Mucosa of rectum (tissue), 2 donors: ENCODE data around the gene PTP4A1.

Experiments used
- H3K27ac ChIP-seq, 2 donors: one replicate each; pipeline ENCODE4 v1.7.0; 2013; ENCODE audit warnings: inconsistent platforms in 2 of 2, low read depth in 2 of 2, low read length in 2 of 2
- H3K27me3 ChIP-seq, 2 donors: one replicate each; pipeline ENCODE4 v1.7.0; 2013; ENCODE audit warnings: low read length in 2 of 2; ENCODE audit not compliant: control insufficient read depth in 2 of 2, insufficient read depth in 2 of 2
- H3K36me3 ChIP-seq, 2 donors: one replicate each; pipeline ENCODE4 v1.7.0; 2013; ENCODE audit warnings: low read length in 2 of 2; ENCODE audit not compliant: control insufficient read depth in 2 of 2, insufficient read depth in 2 of 2
- H3K4me1 ChIP-seq, 2 donors: one replicate each; pipeline ENCODE4 v1.7.0; 2013; ENCODE audit warnings: low read length in 2 of 2, mild to moderate bottlenecking in 1 of 2; ENCODE audit not compliant: control insufficient read depth in 2 of 2, insufficient read depth in 2 of 2
- H3K4me3 ChIP-seq, 2 donors: one replicate each; pipeline ENCODE4 v1.7.0; 2013; ENCODE audit warnings: low read length in 2 of 2
- H3K9ac ChIP-seq, 2 donors: one replicate each; pipeline ENCODE4 v1.7.0; 2013; ENCODE audit warnings: low read length in 2 of 2, low read depth in 1 of 2, mild to moderate bottlenecking in 1 of 2
- H3K9me3 ChIP-seq, 2 donors: one replicate each; pipeline ENCODE4 v1.7.0; 2013; ENCODE audit warnings: low read length in 2 of 2; ENCODE audit not compliant: control insufficient read depth in 2 of 2
- donor health status: healthy.
- donor health status: Normal muscosa, but diverticular disease.

PTP4A1 gene

GRCh38 chr6:63554782-63555181 lies 17.5 kb upstream of the PTP4A1 start:
- Histone ChIP-seq H3K9me3 (no peaks in the 10 kb centered on the region), H3K27ac (no peak overlapping the region), H3K4me1 (peaks cover 2 to 3% of the 10 kb centered on the region in 2 donors), H3K9ac (no peak overlapping the region), H3K36me3 (no peaks in the 10 kb centered on the region), H3K4me3 (no peak overlapping the region), H3K27me3 (no peaks in the 10 kb centered on the region)

DNA sequence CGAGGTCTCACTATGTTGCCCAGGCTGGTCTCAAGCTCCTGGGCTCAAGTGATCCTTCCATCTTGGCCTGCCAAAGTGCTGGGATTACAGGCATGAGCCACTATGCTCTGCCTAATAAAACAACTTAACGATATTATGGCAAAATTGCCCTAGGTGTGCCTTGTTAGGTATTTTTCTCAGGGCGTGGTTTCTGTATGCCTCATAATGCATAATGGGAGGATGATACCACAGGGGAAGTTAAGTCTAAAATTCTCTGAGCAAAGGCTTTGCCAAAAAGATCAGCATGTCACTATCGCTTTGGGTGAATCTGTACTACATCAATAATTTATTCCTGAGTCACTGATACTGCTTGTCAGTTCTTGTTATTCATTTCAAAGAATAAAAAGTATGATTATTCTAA lies 15.9 kb upstream of the PTP4A1 start:
- H3K27me3 ChIP-seq, result no peaks in the 10 kb centered on the region
- no peak overlapping the region for H3K4me3 ChIP-seq
- H3K36me3 ChIP-seq, result no peaks in the 10 kb centered on the region
- H3K4me1 ChIP-seq, result peaks cover 2 to 3% of the 10 kb centered on the region in 2 donors
- H3K27ac ChIP-seq, result no peak overlapping the region
- H3K9ac ChIP-seq, result no peak overlapping the region
- no peaks in the 10 kb centered on the region for H3K9me3 ChIP-seq

- H3K4me3 ChIP-seq, result no peak overlapping the region
- H3K27ac ChIP-seq, result no peak overlapping the region
- no peaks in the 10 kb centered on the region for H3K9me3 ChIP-seq
- peaks cover 0 to 3% of the 10 kb centered on the region in 2 donors for H3K4me1 ChIP-seq
- H3K27me3 ChIP-seq, result no peaks in the 10 kb centered on the region
- H3K36me3 ChIP-seq, result no peaks in the 10 kb centered on the region
- no peak overlapping the region for H3K9ac ChIP-seq
These were observed 14.0 kb upstream of the PTP4A1 start for GRCh38 chr6:63558278-63558677.

DNA sequence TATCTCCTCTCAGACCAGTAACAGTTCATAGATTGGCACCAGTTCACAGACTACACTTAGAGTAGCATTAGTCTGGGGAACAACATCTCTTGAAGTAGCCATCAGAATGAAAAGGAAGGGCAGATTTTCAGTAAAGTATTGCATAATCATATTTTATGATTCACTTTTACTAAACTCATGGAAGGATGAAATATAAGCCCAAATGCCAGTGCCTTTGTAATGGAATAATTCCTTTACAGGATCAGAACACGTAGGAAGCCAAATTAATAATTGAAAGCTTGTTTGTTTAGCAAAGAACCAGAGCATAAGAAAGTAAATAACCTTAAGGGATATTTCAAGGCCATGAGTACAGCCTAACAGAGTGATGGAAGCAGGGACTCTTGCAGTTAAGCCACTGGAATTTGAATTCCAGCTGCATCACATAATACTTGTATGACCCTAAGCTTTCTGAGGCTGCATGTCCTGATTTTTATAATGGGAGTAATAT lies 11.4 kb upstream of the PTP4A1 start:
- H3K27me3 ChIP-seq, result no peaks in the 10 kb centered on the region
- H3K4me1 ChIP-seq, result peaks cover 0 to 4% of the 10 kb centered on the region in 2 donors
- no peaks in the 10 kb centered on the region for H3K9me3 ChIP-seq
- no peaks in the 10 kb centered on the region for H3K36me3 ChIP-seq
- H3K9ac ChIP-seq, result no peak overlapping the region
- no peak overlapping the region for H3K4me3 ChIP-seq
- no peak overlapping the region for H3K27ac ChIP-seq

GRCh38 chr6:63561288-63561687 lies 11.0 kb upstream of the PTP4A1 start:
- Histone ChIP-seq H3K27ac (no peak overlapping the region), H3K9ac (no peak overlapping the region), H3K27me3 (no peaks in the 10 kb centered on the region), H3K9me3 (no peaks in the 10 kb centered on the region), H3K4me1 (peaks cover 0 to 7% of the 10 kb centered on the region in 2 donors), H3K4me3 (no peak overlapping the region), H3K36me3 (no peaks in the 10 kb centered on the region)

DNA sequence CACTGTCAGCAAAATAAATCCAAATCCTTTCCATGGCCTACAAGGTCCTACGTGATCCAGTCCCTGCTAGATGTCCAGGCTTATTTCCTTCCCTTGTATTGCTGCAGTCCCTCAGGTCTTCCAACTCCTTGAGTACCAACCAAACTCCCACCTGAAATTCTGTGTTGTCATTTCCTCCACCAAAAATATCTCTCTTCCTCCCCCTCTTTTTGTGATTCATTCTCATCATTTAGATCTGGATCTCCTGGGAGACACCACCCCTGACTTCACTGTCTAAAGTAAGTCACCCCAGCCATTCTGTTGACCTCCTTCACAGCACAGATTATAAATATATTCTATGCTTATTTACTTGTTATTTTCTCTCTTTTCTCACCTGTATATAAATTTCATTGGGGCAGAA lies 9.0 kb upstream of the PTP4A1 start:
- Histone ChIP-seq H3K27ac (no peak overlapping the region), H3K36me3 (no peaks in the 10 kb centered on the region), H3K27me3 (no peaks in the 10 kb centered on the region), H3K4me3 (no peak overlapping the region), H3K4me1 (peaks cover 0 to 7% of the 10 kb centered on the region in 2 donors), H3K9ac (no peak overlapping the region), H3K9me3 (no peaks in the 10 kb centered on the region)

DNA sequence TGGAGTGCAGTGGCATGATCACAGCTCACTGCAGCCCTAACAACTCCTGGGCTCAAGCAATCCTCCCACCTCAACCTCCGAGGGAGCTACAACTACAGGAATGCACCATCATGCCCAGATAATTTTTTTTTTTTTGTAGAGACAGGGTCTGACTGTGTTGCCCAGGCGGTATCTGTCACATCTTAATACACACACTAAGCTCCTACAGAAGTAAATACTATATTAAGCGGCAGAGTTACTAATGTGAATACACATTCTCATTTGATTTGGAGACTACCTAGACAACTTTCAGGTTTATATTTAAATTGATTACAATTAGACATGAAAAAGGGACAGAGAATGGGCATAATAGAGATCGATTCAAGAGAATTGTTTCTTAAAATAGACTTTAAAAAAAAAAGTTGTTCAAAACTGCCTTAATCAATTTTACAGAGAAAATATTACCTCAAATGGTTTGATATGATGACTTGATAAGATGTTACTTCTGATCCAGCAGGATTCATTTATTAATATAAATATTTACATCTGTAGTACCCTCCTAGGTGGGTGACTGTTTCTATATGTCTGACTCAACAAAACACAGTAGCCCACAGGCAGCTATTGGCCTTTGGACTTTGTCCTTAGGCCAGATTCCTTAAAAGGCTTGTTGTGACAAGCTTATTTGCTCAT lies 7.1 kb upstream of the PTP4A1 start:
- H3K27ac ChIP-seq, result no peak overlapping the region
- H3K36me3 ChIP-seq, result no peaks in the 10 kb centered on the region
- H3K9me3 ChIP-seq, result no peaks in the 10 kb centered on the region
- peaks cover 2 to 13% of the 10 kb centered on the region in 2 donors for H3K4me1 ChIP-seq
- H3K4me3 ChIP-seq, result no peak overlapping the region
- no peak overlapping the region for H3K9ac ChIP-seq
- H3K27me3 ChIP-seq, result no peaks in the 10 kb centered on the region

DNA sequence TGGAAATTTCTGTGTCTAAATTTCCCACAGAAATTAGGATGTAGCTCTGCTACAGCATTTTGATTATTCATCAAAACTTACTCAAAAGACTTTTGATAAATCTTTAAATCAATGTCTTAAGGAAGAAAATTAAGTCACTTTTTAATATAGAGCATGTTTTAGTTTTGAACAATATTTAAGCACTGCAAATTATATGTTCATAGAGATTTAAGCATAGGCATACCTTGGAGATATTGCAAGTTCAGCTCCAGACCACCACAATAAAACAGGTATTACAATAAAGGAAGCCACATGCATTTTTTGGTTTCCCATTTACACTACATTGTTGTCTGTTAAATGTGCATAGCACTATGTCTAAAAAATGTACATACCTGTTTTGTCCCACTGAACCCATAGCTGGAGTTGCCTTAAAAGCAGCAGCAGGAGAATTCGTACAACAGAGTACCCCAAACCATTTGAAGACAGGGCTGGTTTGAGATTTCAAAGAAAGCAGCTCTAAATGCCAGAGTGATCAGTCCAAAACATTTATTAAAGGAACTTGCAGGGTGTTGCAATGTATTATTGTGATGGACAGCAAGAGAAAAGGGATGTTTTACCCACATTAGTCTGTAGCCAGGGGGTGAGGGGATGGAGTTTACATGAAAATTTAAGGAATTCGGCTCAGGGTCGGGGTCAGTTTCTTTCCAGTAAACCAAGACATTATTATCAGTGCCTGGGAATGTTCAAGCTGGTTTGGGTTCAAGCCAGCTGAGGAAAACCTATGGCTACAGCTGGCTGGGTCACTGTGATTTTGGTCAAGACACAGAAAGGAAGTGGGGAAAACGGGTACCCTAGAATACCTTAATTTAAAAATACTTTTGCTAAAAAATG lies 6.3 kb upstream of the PTP4A1 start:
- no peak overlapping the region for H3K4me3 ChIP-seq

DNA sequence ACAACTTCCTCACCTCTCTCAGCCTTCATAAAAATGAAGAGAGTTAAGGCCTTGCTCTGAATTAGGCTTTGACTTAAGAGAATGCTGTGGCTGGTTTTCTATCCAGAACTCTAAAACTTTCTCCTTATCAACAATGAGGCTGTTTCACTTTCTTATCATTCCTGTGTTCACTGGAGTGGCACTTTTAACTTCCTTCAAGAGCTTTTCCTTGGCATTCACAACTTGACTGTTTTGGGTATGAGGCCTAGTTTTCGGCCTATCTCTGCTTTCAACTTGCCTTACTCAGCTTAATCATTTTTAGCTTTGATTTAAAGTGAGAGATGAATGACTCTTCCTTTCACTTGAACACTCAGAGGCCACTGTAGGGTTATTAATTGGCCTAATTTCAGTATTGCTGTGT lies 4.3 kb upstream of the PTP4A1 start:
- Histone ChIP-seq H3K9me3 (no peaks in the 10 kb centered on the region), H3K4me3 (no peak overlapping the region), H3K9ac (no peak overlapping the region), H3K36me3 (no peaks in the 10 kb centered on the region), H3K4me1 (peaks cover 13 to 22% of the 10 kb centered on the region in 2 donors), H3K27me3 (no peaks in the 10 kb centered on the region), H3K27ac (no peak overlapping the region)

More for the DNA sequence above, 6.3 kb upstream of the PTP4A1 start:
- Histone ChIP-seq H3K36me3 (no peaks in the 10 kb centered on the region), H3K9ac (no peak overlapping the region), H3K4me1 (peaks cover 5 to 14% of the 10 kb centered on the region in 2 donors), H3K9me3 (no peaks in the 10 kb centered on the region), H3K27ac (no peak overlapping the region), H3K27me3 (no peaks in the 10 kb centered on the region)

DNA sequence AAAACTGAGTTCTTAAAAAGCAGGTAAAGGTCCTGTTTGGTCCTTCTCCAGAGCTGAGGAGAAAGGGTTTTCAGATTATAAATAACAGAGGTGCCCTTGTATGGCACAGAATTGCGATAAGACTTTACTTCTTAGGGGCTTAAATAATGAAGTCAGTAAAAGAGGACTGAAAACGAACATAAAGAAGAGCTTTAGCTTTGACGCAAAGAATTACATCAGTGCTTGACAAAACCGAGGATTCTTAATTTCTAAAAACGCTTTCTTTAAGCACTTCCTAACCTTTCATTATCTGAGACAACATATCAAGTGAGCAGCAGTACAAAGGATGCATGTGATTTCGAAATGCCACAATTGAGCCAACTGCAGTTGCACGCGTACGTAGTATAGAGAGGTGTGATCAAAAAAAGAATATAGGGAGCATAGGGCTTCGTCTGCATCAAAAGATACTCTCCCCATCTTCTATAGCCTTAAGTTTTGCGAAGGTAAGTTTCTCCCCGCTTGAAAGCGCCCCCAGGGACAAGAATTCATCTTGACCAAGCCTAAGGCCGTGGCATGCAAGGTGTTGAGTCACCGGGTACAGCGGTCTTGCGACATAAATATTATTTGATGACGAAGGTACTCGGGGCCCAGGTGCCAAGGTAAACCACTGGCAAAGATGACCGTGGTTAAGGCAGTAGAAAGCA lies 778 bp upstream of the PTP4A1 start:
- H3K9ac ChIP-seq, result peak overlapping the region; percentile 65 to 73
- H3K4me3 ChIP-seq, result peak overlapping the region; percentile 66 to 79
- H3K36me3 ChIP-seq, result peaks cover 0 to 2% of the 10 kb centered on the region in 2 donors
- H3K4me1 ChIP-seq, result peaks cover 20 to 30% of the 10 kb centered on the region in 2 donors
- H3K9me3 ChIP-seq, result no peaks in the 10 kb centered on the region
- H3K27me3 ChIP-seq, result no peaks in the 10 kb centered on the region
- H3K27ac ChIP-seq, result peak overlapping the region; percentile 84 to 100
